Muscle of leg (tissue), 11 donors: Measurements from ENCODE around the gene CAP2. TPM values are rescaled to one million over a fixed set of nuclear protein-coding genes. Genes with fewer than 3 reads are reported as not detected.

Experiments
- DNase-seq: peaks from one replicate; pipeline ENCODE4 v3.0.0; 2013
- H3K27ac ChIP-seq: one replicate; pipeline ENCODE4 v1.5.1; 2013; ENCODE audit warnings: mild to moderate bottlenecking, low read length, control low read depth
- H3K27me3 ChIP-seq: one replicate; pipeline ENCODE4 v1.6.1; 2013; ENCODE audit warnings: low read length; ENCODE audit not compliant: control insufficient read depth, insufficient read depth
- H3K36me3 ChIP-seq: one replicate; pipeline ENCODE4 v1.6.1; 2013; ENCODE audit warnings: low read length; ENCODE audit not compliant: control insufficient read depth, insufficient read depth
- H3K4me1 ChIP-seq: one replicate; pipeline ENCODE4 v1.6.1; 2013; ENCODE audit warnings: low read length; ENCODE audit not compliant: control insufficient read depth, insufficient read depth
- H3K4me3 ChIP-seq: one replicate; pipeline ENCODE4 v1.5.1; 2013; ENCODE audit warnings: low read length, control low read depth
- H3K9me3 ChIP-seq: replicated peaks from 2 replicates; pipeline ENCODE4 v1.6.1; 2013; ENCODE audit warnings: low read depth, low read length; ENCODE audit not compliant: control insufficient read depth
- WGBS: methylation state at CpG from one replicate; pipeline ENCODE4 v1.1.5; 2013; ENCODE audit warnings: missing lambda C conversion rate; ENCODE audit not compliant: insufficient coverage; 5-methylcytosine and 5-hydroxymethylcytosine counted together
- polyA plus RNA-seq, 8 donors: library from polyadenylated mRNA; unstranded; fragments of 120-200 nt; gene quantifications; one replicate each; pipeline versions ENCODE4 v1.2.1 to v1.2.3, GENCODE V29; 2013; ENCODE audit warnings: inconsistent platforms in 1 of 8, low replicate concordance in 1 of 8; ENCODE audit not compliant: insufficient read length in 8 of 8, insufficient read depth in 1 of 8
- total RNA-seq: library from RNA; stranded (reverse); fragments of 120-200 nt; gene quantifications from one replicate; pipeline ENCODE4 v1.2.4, GENCODE V29; 2013

CAP2 gene
- total and polyA plus RNA-seq, 9 donors, result 56.3 to 201 (median 148) TPM

DNA sequence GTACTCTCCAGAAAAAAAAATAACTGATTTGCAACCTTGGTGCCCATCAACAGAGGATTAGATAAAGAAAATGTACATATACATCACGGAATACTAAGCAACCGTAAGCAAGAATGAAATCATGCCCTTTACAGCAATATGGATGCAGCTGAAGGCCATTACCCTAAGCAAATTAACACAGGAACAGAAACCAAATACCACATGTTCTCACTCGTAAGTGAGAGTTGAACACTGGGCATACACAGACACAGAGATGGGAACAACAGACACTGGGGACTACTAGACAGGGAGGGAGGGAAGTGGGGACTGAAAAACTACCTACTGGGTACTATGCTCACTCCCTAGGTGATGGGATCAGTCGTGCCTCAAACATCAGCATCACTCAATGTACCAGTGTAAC is 32.8 kb upstream of the CAP2 start:
- no CpG with 5 or more reads among the region's 4 CpGs for WGBS
- H3K36me3 ChIP-seq, result no peaks in the 10 kb centered on the region
- no peaks in the 10 kb centered on the region for H3K9me3 ChIP-seq
- DNase-seq, result no peak
- no peak overlapping the region for H3K4me3 ChIP-seq
- no peaks in the 10 kb centered on the region for H3K27me3 ChIP-seq
- H3K27ac ChIP-seq, result no peak overlapping the region
- no peaks in the 10 kb centered on the region for H3K4me1 ChIP-seq

DNA sequence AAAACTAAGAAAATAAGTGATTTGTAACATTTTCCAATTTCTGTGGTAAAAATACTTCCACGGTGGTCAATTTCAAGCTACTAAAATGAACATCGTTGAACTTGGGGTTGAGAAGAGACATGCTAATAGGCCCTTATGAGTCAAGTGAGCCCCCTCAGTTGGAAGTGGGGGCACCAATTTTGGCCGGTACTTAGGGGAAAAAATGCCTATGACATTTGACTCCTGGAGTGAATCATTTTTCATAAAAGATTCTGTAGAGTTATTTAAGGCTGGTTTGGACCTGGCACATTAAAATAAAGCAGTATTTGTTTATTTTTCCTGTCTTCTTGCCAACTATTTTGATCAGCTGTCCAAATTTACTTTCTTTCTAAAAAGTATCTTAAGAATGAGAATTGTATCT is 32.4 kb upstream of the CAP2 start:
- H3K27ac ChIP-seq, result no peak overlapping the region
- H3K27me3 ChIP-seq, result no peaks in the 10 kb centered on the region
- H3K4me3 ChIP-seq, result no peak overlapping the region
- WGBS, result 67% methylated on average over 3 of the region's 3 CpGs
- no peaks in the 10 kb centered on the region for H3K36me3 ChIP-seq
- H3K9me3 ChIP-seq, result no peaks in the 10 kb centered on the region
- DNase-seq, result peak; percentile 33
- no peaks in the 10 kb centered on the region for H3K4me1 ChIP-seq

DNA sequence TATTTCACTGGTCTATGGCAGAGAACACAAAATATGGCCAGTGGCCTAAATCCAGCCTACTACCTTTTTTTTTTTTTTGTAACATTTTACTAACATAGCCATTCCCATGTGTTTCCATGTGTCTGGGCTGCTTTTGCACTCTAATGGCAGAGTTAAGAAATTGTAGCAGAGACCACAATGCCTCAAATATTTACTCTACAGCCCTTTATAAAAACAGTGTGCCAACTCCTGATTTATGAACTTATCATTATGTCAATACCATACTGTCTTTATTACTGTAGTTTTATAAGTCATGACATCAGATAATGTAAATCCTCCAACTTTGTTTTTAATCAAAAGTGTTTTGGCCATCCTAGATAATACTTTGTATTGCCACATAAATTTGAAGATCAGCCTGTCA is 27.4 kb upstream of the CAP2 start:
- Histone ChIP-seq H3K9me3 (peaks cover 4% of the 10 kb centered on the region), H3K36me3 (no peaks in the 10 kb centered on the region), H3K27ac (no peak overlapping the region), H3K4me3 (no peak overlapping the region), H3K4me1 (no peaks in the 10 kb centered on the region), H3K27me3 (no peaks in the 10 kb centered on the region)
- no peak for DNase-seq

DNA sequence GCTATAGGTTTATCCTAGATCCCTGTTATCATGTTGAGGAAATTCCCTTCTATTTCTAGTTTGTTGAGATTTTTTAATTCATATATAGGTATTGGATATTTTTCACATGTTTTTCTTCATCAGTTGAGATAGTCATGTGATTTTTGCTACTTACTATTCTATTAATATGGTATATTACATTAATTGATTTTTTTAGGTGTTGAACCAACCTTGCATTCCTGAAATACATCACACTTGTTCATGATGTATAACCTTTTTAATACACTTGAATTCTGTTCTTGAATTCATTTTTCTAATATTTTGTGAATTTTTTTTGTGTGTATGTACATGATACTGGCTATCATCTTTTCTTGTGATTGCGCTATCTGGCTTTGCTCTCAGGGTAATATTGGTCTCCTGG is 25.5 kb upstream of the CAP2 start:
- no peak for DNase-seq
- peaks cover 4% of the 10 kb centered on the region for H3K9me3 ChIP-seq
- H3K4me3 ChIP-seq, result no peak overlapping the region
- no peaks in the 10 kb centered on the region for H3K4me1 ChIP-seq
- H3K27ac ChIP-seq, result no peak overlapping the region
- no CpG with 5 or more reads among the region's 1 CpG for WGBS
- no peaks in the 10 kb centered on the region for H3K36me3 ChIP-seq
- H3K27me3 ChIP-seq, result no peaks in the 10 kb centered on the region

DNA sequence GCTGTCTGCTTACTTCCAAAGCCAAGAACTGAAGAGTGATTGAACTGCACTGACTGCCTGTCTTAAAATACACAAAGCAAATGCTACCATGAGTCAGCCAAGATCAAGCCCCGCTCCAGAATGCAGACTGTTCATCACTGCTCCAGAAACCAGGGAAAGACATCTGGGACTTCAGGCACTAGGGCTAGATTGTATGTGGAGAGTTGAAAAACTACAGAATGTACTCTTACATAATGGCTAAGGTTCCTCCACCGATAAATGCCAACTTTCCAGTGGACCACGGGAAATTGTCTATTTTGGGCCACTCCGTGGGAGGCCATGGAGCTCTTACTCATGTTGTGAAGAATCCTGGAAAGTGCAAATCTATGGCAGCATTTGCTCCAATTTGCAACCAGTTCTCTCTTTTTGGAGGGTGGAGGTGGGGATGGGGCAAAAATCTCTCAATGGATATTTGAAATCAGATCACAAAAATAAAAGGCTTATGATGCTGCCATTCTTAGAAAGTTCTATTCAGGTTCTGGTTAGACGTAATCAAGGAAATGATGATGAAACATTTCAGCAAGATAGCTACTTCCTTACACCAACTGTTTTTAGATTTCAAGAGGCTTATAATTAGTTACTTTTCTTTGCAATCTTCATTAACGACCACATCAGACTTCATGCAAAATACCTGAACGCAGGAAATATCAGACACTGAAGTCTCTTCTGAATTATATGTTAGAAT is 11.8 kb upstream of the CAP2 start:
- Histone ChIP-seq H3K36me3 (no peaks in the 10 kb centered on the region), H3K4me3 (no peak overlapping the region), H3K9me3 (no peaks in the 10 kb centered on the region), H3K4me1 (peaks cover 23% of the 10 kb centered on the region), H3K27me3 (no peaks in the 10 kb centered on the region), H3K27ac (peak overlapping the region; percentile 57)
- peak; percentile 68 for DNase-seq
- 67% methylated on average over 2 of the region's 7 CpGs for WGBS

DNA sequence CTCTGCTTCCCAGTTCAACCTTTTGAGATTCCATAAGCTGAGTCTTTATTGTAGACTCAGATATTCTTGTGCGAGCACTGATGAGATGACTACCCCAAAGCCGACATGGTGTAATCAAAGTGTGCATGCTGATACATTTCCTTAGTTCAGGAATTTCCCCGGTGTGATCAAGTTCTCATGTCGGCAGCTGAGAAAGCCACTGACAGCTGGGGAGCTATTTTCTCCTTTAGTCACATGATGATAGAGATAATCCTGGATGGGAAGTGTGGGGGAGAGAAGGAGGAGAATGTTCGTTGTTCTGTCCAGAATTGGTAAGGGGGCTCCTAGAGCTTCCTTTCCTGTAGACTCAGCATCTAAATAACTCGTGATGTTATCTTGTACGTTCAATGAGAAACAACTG is 7.7 kb upstream of the CAP2 start:
- no peaks in the 10 kb centered on the region for H3K36me3 ChIP-seq
- WGBS, result 59% methylated on average over 4 of the region's 7 CpGs
- peaks cover 23% of the 10 kb centered on the region for H3K4me1 ChIP-seq
- peak; percentile 77 for DNase-seq
- H3K27me3 ChIP-seq, result no peaks in the 10 kb centered on the region
- H3K9me3 ChIP-seq, result no peaks in the 10 kb centered on the region
- H3K27ac ChIP-seq, result peak overlapping the region; percentile 88
- H3K4me3 ChIP-seq, result no peak overlapping the region

DNA sequence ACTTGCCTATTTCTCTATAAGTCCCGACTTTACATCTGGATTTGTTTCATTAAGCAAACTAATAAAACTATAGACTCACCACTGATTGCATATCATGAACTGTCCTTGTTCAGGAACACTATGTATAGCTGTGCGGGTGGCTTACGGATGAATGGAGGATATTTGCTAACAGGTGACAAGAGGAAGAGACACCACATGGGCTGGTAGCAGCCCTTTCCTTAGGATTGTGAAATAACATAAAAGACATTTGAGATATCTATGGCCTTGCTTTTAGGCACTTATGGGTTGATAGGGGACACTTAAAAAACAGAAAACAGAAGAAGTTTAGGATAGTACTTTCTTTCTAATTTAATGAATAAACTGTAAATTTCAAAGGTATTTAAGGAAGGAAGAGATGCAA is 5.0 kb upstream of the CAP2 start:
- Histone ChIP-seq H3K36me3 (no peaks in the 10 kb centered on the region), H3K27ac (no peak overlapping the region), H3K9me3 (no peaks in the 10 kb centered on the region), H3K27me3 (no peaks in the 10 kb centered on the region), H3K4me3 (no peak overlapping the region), H3K4me1 (peaks cover 24% of the 10 kb centered on the region)
- no CpG with 5 or more reads among the region's 3 CpGs for WGBS
- DNase-seq, result no peak

DNA sequence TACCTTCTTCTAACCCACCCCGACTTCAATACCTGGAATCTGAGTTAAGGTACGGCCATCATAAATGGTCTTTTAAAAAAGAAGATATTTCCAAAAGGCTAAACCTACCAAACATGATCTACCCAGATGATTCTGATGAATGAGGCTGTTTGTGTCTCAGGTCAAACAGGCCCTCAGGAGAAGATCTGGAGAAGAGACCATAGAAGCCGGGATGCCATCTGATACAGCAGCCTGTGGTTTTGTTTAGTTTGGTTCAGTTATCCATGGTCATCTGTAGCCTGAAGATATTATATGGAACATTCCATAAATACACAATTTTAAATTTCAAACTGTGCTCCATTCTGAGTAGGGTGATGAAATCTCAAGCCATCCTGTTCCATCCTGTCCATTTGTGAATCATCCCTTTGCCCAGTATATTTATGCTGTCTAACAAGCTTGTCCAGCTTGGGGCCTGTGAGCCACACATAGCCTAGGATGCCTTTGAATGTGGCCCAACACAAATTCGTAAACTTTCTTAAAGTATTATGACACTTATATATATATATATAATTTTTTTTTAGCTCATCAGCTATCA is 4.0 kb upstream of the CAP2 start:
- Histone ChIP-seq H3K27ac (no peak overlapping the region), H3K36me3 (no peaks in the 10 kb centered on the region), H3K9me3 (no peaks in the 10 kb centered on the region), H3K4me3 (no peak overlapping the region), H3K4me1 (peaks cover 15% of the 10 kb centered on the region), H3K27me3 (no peaks in the 10 kb centered on the region)
- WGBS, result no CpG with 5 or more reads among the region's 4 CpGs
- DNase-seq, result no peak

DNA sequence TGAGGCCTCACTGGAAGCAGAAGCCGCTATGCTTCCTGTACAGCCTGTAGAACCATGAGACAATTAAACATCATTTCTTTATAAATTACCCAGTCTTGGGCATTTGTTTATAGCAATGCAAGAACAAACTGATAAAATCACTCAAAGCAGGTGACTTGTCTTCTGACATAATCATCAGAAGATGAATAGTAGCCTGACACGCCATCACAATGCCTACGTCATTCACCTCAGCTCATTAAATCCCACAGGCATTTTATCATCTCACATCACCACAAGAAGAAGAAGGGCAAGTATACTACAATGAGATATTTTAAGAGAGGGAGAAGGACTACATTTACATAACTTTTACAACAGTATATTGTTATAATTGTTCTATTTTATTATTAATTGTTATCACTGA is 3.1 kb upstream of the CAP2 start:
- H3K9me3 ChIP-seq, result no peaks in the 10 kb centered on the region
- H3K27ac ChIP-seq, result no peak overlapping the region
- WGBS, result no CpG with 5 or more reads among the region's 3 CpGs
- no peaks in the 10 kb centered on the region for H3K27me3 ChIP-seq
- no peaks in the 10 kb centered on the region for H3K36me3 ChIP-seq
- DNase-seq, result no peak
- peaks cover 10% of the 10 kb centered on the region for H3K4me1 ChIP-seq
- no peak overlapping the region for H3K4me3 ChIP-seq

DNA sequence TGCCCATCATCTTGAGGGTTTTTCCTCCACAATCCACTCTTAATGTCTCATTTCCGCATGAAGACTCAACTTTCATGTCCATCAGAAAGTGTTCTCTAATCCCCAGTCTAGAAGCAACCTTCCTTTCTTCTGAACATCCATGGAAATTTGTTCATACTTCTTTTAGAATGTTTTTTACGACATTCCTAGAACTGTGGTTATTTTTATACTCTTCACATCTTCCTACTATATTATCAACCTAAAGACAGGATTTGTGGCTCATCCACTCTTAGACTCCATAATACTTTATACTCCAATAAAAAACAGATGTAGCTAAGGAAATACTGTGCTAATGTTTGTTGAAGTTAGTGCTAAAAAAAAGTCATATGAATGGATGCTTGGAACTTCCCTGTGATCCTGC is 1.4 kb upstream of the CAP2 start:
- Histone ChIP-seq H3K4me1 (peaks cover 3% of the 10 kb centered on the region), H3K27me3 (no peaks in the 10 kb centered on the region), H3K36me3 (peaks cover 3% of the 10 kb centered on the region), H3K4me3 (no peak overlapping the region), H3K27ac (no peak overlapping the region), H3K9me3 (no peaks in the 10 kb centered on the region)
- 100% methylated on average over 1 of the region's 2 CpGs for WGBS
- DNase-seq, result no peak
